ENCODE data around the gene UGCG. TPM values are rescaled to one million over a fixed set of nuclear protein-coding genes. Genes with fewer than 3 reads are reported as not detected.

Gene UGCG
- total and polyA plus RNA-seq, 10 of the 15 experiments (the other 5 are each of a cell fraction or from before 2014, with no cell fraction given), result 21.7 to 96.6 (median 48.9) TPM

- DNase-seq (ENCODE audit: low read depth, low spot score) (no peak), ATAC-seq (no peak), FAIRE-seq (no peak)
- no peaks in the 10 kb centered on the region; the same call in 2 of the 3 replicates for H3K9me3 ChIP-seq (replicated peaks; ENCODE audit: control insufficient read depth, insufficient read depth, low read length)
- RAD21 ChIA-PET (ENCODE audit: unreplicated experiment), result no interaction called here
- H3K4me1 ChIP-seq (ENCODE audit: control insufficient read depth, insufficient read depth, low read length), result peaks cover 8% of the 10 kb centered on the region
- POLR2A ChIA-PET, result no interaction called here
- no peak overlapping the region for H3K9ac ChIP-seq (ENCODE audit: control insufficient read depth, insufficient read depth, low read length)
- no peak overlapping the region for H3K27ac ChIP-seq (ENCODE audit: control insufficient read depth, insufficient read depth)
- intact Hi-C loops (cut with micrococcal nuclease; ENCODE audit: unreplicated experiment), result no loop called here
- in situ Hi-C loops (cut with MboI), result no loop called here
- no peaks in the 10 kb centered on the region for H4K20me1 ChIP-seq (ENCODE audit: control insufficient read depth, insufficient read depth)
- H2AFZ ChIP-seq (ENCODE audit: control insufficient read depth, low read depth, low read length), result no peak overlapping the region
- CTCF ChIA-PET, result interaction anchor here (0.8 kb wide), 1 partner anchor 16 kb away, joined by 3 read pairs; no protein-coding TSS in a partner anchor
- SMC1A ChIA-PET (ENCODE audit: uncharacterized antibody, unreplicated experiment), result no interaction called here
- 80% methylated on average over 2 of the region's 2 CpGs for WGBS (ENCODE audit: insufficient coverage, insufficient replicate concordance, low lambda C conversion rate, missing lambda C conversion rate)
- no peaks in the 10 kb centered on the region for H3K36me3 ChIP-seq (ENCODE audit: control insufficient read depth in 2 of 2, insufficient read depth in 2 of 2, low read length in 1 of 2)
- no TSS peak for BruUV-seq (replicated peaks)
- no peaks in the 10 kb centered on the region for H3K27me3 ChIP-seq (replicated peaks in 1 of 2; ENCODE audit: control insufficient read depth in 2 of 2, insufficient read depth in 2 of 2, low read length in 1 of 2)
- no peaks in the 10 kb centered on the region for H3K79me2 ChIP-seq (ENCODE audit: control insufficient read depth, insufficient read depth, low read length)
- H3K4me3 ChIP-seq, result no peak overlapping the region
- H3K4me2 ChIP-seq (ENCODE audit: control insufficient read depth, insufficient read depth), result no peak overlapping the region
- TF ChIP-seq TCF7 (IDR thresholded peaks at IDR 0.05; ENCODE audit: borderline replicate concordance), result no peak
- no peak for TF ChIP-seq RUNX3 (IDR thresholded peaks at IDR 0.05; ENCODE audit: low read length)
- TF ChIP-seq CUX1 (IDR thresholded peaks at IDR 0.05; ENCODE audit: insufficient replicate concordance, low read depth, low read length), result no peak
- TF ChIP-seq MLLT1 (IDR thresholded peaks at IDR 0.05), result no peak
- TF ChIP-seq NBN (IDR thresholded peaks at IDR 0.05), result no peak
- no peak for TF ChIP-seq TBL1XR1 (IDR thresholded peaks at IDR 0.05; ENCODE audit: low read depth, low read length)
- TF ChIP-seq IKZF1 (conservative IDR thresholded peaks at IDR 0.05), result no peak
- TF ChIP-seq SRF (IDR thresholded peaks at IDR 0.05; ENCODE audit: low read depth in 2 of 2, low read length in 2 of 2), result no peak
- TF ChIP-seq ZBTB11 (CRISPR knock-in tag; IDR thresholded peaks at IDR 0.05), result no peak
- no peak for TF ChIP-seq PAX5 (IDR thresholded peaks at IDR 0.05; ENCODE audit: borderline replicate concordance, low read depth, low read length)
- TF ChIP-seq POLR2A (IDR thresholded peaks at IDR 0.05; ENCODE audit: low read depth, low read length), result no peak
- no peak for TF ChIP-seq ZZZ3 (IDR thresholded peaks at IDR 0.05; ENCODE audit: control insufficient read depth, insufficient read length, low read depth)
- TF ChIP-seq CBX3 (IDR thresholded peaks at IDR 0.05; ENCODE audit: borderline replicate concordance, low read depth), result no peak
- no peak for TF ChIP-seq TCF3 (IDR thresholded peaks at IDR 0.05; ENCODE audit: borderline replicate concordance, insufficient read depth, low read depth, low read length)
- no peak for TF ChIP-seq ZNF384 (IDR thresholded peaks at IDR 0.05; ENCODE audit: borderline replicate concordance, low read depth, low read length)
- no peak for TF ChIP-seq NFXL1 (IDR thresholded peaks at IDR 0.05; ENCODE audit: borderline replicate concordance)
- TF ChIP-seq ZBED1 (IDR thresholded peaks at IDR 0.05; ENCODE audit: borderline replicate concordance), result no peak
Observed at GRCh38 chr9:111874500-111874899, 22.1 kb upstream of the UGCG start.

Data from GM12878 (cell line).